Measurements from ENCODE around the gene ACOX3.

- TF ChIP-seq, protein P1, sequence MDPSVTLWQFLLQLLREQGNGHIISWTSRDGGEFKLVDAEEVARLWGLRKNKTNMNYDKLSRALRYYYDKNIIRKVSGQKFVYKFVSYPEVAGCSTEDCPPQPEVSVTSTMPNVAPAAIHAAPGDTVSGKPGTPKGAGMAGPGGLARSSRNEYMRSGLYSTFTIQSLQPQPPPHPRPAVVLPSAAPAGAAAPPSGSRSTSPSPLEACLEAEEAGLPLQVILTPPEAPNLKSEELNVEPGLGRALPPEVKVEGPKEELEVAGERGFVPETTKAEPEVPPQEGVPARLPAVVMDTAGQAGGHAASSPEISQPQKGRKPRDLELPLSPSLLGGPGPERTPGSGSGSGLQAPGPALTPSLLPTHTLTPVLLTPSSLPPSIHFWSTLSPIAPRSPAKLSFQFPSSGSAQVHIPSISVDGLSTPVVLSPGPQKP (IDR thresholded peaks at IDR 0.05; ENCODE audit: low read depth, low read length), result no peak
- TF ChIP-seq CTCF (IDR thresholded peaks at IDR 0.05 in 2 of 3, conservative IDR thresholded peaks at IDR 0.05 in 1 of 3; ENCODE audit: control insufficient read depth in 2 of 3, extremely low read depth in 1 of 3, insufficient read depth in 1 of 3, low read depth in 3 of 3, low read length in 3 of 3) (no peak), ESRRA (IDR thresholded peaks at IDR 0.05; ENCODE audit: low read length) (no peak), CHD1 (IDR thresholded peaks at IDR 0.05; ENCODE audit: low read depth, low read length) (no peak), MXI1 (IDR thresholded peaks at IDR 0.05; ENCODE audit: low read depth, low read length) (no peak)
Measured at GRCh38 chr4:8324640-8325239, 115.8 kb downstream of the ACOX3 start.
